H9 (cell line): ENCODE results near the gene ARHGAP24. TPM values are rescaled to one million over a fixed set of nuclear protein-coding genes. Genes with fewer than 3 reads are reported as not detected.

Source experiments
- DNase-seq: peaks from one replicate; pipeline ENCODE4 v3.0.0-alpha.2; 2017
- H2AFZ ChIP-seq: one replicate; pipeline ENCODE4 v1.6.1; 2013; ENCODE audit warnings: mild to moderate bottlenecking, low read length, control low read depth, moderate library complexity
- H2AK5ac ChIP-seq: 2 replicates; pipeline ENCODE4 v1.6.1; 2013; ENCODE audit warnings: low read length, control low read depth, mixed read lengths; ENCODE audit not compliant: insufficient read length
- H2BK120ac ChIP-seq: one replicate; pipeline ENCODE4 v1.6.1; 2013; ENCODE audit warnings: low read depth, mild to moderate bottlenecking, low read length, control low read depth, inconsistent platforms; ENCODE audit not compliant: poor library complexity, severe bottlenecking
- H2BK12ac ChIP-seq: 2 replicates; pipeline ENCODE4 v1.6.1; 2013; ENCODE audit warnings: low read length, control low read depth, mixed read lengths, low read depth; ENCODE audit not compliant: insufficient read length
- H2BK15ac ChIP-seq: 2 replicates; pipeline ENCODE4 v1.6.1; 2013; ENCODE audit warnings: low read depth, low read length, control low read depth
- H2BK20ac ChIP-seq: one replicate; pipeline ENCODE4 v1.6.1; 2013; ENCODE audit warnings: low read depth, mild to moderate bottlenecking, low read length, control low read depth, inconsistent platforms; ENCODE audit not compliant: poor library complexity, severe bottlenecking
- H2BK5ac ChIP-seq: 2 replicates; pipeline ENCODE4 v1.6.1; 2013; ENCODE audit warnings: low read length, control low read depth, mixed read lengths; ENCODE audit not compliant: insufficient read length
- H3K14ac ChIP-seq: 2 replicates; pipeline ENCODE4 v1.6.1; 2013; ENCODE audit warnings: low read length, control low read depth; ENCODE audit not compliant: insufficient read depth
- H3K18ac ChIP-seq: 2 replicates; pipeline ENCODE4 v1.6.1; 2013; ENCODE audit warnings: low read depth, mild to moderate bottlenecking, mixed read lengths, low read length, control low read depth; ENCODE audit not compliant: insufficient read length
- H3K23ac ChIP-seq: 2 replicates; pipeline ENCODE4 v1.6.1; 2013; ENCODE audit warnings: low read length, control low read depth, mixed read lengths, low read depth; ENCODE audit not compliant: insufficient read length
- H3K23me2 ChIP-seq: 2 replicates; pipeline ENCODE4 v1.6.1; 2013; ENCODE audit warnings: low read depth, mild to moderate bottlenecking, mixed read lengths, low read length, control low read depth; ENCODE audit not compliant: insufficient read length, poor library complexity, severe bottlenecking
- H3K27ac ChIP-seq: 2 replicates; pipeline ENCODE4 v1.5.1; 2013; ENCODE audit warnings: low read length, control low read depth, mixed read lengths, low read depth; ENCODE audit not compliant: insufficient read length
- H3K27me3 ChIP-seq: 2 replicates; pipeline ENCODE4 v1.6.1; 2013; ENCODE audit warnings: low read length, control low read depth, inconsistent platforms; ENCODE audit not compliant: insufficient read depth
- H3K4ac ChIP-seq: 2 replicates; pipeline ENCODE4 v1.6.1; 2013; ENCODE audit warnings: low read depth, mild to moderate bottlenecking, control low read depth, inconsistent platforms, low read length, moderate library complexity
- H3K4me1 ChIP-seq: 2 replicates; pipeline ENCODE4 v1.6.1; 2013; ENCODE audit warnings: low read length, control low read depth, inconsistent platforms; ENCODE audit not compliant: insufficient read depth
- H3K4me2 ChIP-seq: 2 replicates; pipeline ENCODE4 v1.6.1; 2013; ENCODE audit warnings: low read length, control low read depth, mixed read lengths; ENCODE audit not compliant: insufficient read length, insufficient read depth
- H3K56ac ChIP-seq: 2 replicates; pipeline ENCODE4 v1.6.1; 2013; ENCODE audit warnings: low read depth, mild to moderate bottlenecking, mixed read lengths, low read length, control low read depth; ENCODE audit not compliant: insufficient read length
- H3K79me1 ChIP-seq: 2 replicates; pipeline ENCODE4 v1.6.1; 2013; ENCODE audit warnings: low read depth, mild to moderate bottlenecking, moderate library complexity, low read length, control low read depth, inconsistent platforms; ENCODE audit not compliant: insufficient read depth, poor library complexity, severe bottlenecking
- H3K79me2 ChIP-seq: 2 replicates; pipeline ENCODE4 v1.6.1; 2013; ENCODE audit warnings: low read length, control low read depth, inconsistent platforms; ENCODE audit not compliant: insufficient read depth
- H3K9ac ChIP-seq: 2 replicates; pipeline ENCODE4 v1.6.1; 2013; ENCODE audit warnings: low read length, control low read depth, mixed read lengths; ENCODE audit not compliant: insufficient read length; ENCODE audit errors: extremely low read depth
- H3K9me3 ChIP-seq: one replicate; pipeline ENCODE4 v1.6.1; 2013; ENCODE audit warnings: low read depth, low read length, inconsistent platforms; ENCODE audit not compliant: control insufficient read depth
- H3T11ph ChIP-seq: one replicate; pipeline ENCODE4 v1.6.1; 2013; ENCODE audit warnings: mild to moderate bottlenecking, low read length, control low read depth, inconsistent platforms
- H4K20me1 ChIP-seq: one replicate; pipeline ENCODE4 v1.6.1; 2013; ENCODE audit not compliant: control insufficient read depth, insufficient read length, insufficient read depth
- H4K5ac ChIP-seq: 2 replicates; pipeline ENCODE4 v1.6.1; 2013; ENCODE audit warnings: low read depth, mild to moderate bottlenecking, mixed read lengths, low read length, control low read depth; ENCODE audit not compliant: insufficient read length
- H4K8ac ChIP-seq: replicated peaks from 2 replicates; pipeline ENCODE4 v1.6.1; 2013; ENCODE audit warnings: low read length, control low read depth, mixed read lengths, low read depth; ENCODE audit not compliant: insufficient read length
- H4K91ac ChIP-seq: 2 replicates; pipeline ENCODE4 v1.6.1; 2013; ENCODE audit warnings: low read depth, mild to moderate bottlenecking, moderate library complexity, mixed read lengths, low read length, control low read depth; ENCODE audit not compliant: insufficient read length
- H3K27ac Mint-ChIP-seq, 3 experiments: 2 replicates in 2 of 3; 3 replicates in 1 of 3; pipeline ENCODE4 v1.8.0; 2020 to 2021; ENCODE audit warnings: mixed read lengths in 3 of 3, mild to moderate bottlenecking in 1 of 3, moderate library complexity in 1 of 3
- H3K27me3 Mint-ChIP-seq: 2 replicates; pipeline ENCODE4 v1.8.0; 2021; ENCODE audit warnings: low read depth, mild to moderate bottlenecking, moderate library complexity, mixed read lengths
- H3K36me3 Mint-ChIP-seq, 3 experiments: 2 replicates in 2 of 3; 3 replicates in 1 of 3; pipeline ENCODE4 v1.8.0; 2020 to 2021; ENCODE audit warnings: low read depth in 3 of 3, mixed read lengths in 3 of 3; ENCODE audit not compliant: insufficient read depth in 1 of 3
- H3K4me1 Mint-ChIP-seq, 2 experiments: 2 replicates each; pipeline ENCODE4 v1.8.0; 2020; ENCODE audit warnings: mixed read lengths in 2 of 2
- H3K4me3 Mint-ChIP-seq, 2 experiments: 2 replicates in 1 of 2; 3 replicates in 1 of 2; pipeline ENCODE4 v1.8.0; 2020 to 2021; ENCODE audit warnings: mild to moderate bottlenecking in 2 of 2, mixed read lengths in 2 of 2, moderate library complexity in 1 of 2
- H3K9me3 Mint-ChIP-seq, 2 experiments: 2 replicates in 1 of 2; 3 replicates in 1 of 2; pipeline ENCODE4 v1.8.0; 2020; ENCODE audit warnings: mild to moderate bottlenecking in 2 of 2, mixed read lengths in 2 of 2, moderate library complexity in 1 of 2
- CTCF ChIP-seq: fragments of 200-600 bp; sonication (generic); conservative IDR thresholded peaks from 3 replicates; pipeline ENCODE4 v1.8.0; 2021; ENCODE audit warnings: antibody characterized with exemption, mild to moderate bottlenecking
- WGBS: extraction: QIAGEN DNeasy Blood & Tissue Kit; methylation state at CpG from one replicate; pipeline ENCODE4 v1.1.7; 2013; ENCODE audit warnings: missing lambda C conversion rate, low lambda C conversion rate, mixed read lengths; ENCODE audit not compliant: insufficient read length; ENCODE audit errors: extremely low coverage; 5-methylcytosine and 5-hydroxymethylcytosine counted together
- total RNA-seq: library from RNA; stranded (reverse); gene quantifications from 2 replicates; pipeline ENCODE4 v1.2.1, GENCODE V29; 2021

Gene ARHGAP24
- total RNA-seq, 1 experiment from 2014 or later = 0.37 TPM

- DNase-seq = no peak
- no peak overlapping the region for H2BK15ac ChIP-seq
- no CpG with 5 or more reads among the region's 7 CpGs for WGBS
- H2AK5ac ChIP-seq = no peak overlapping the region
- no peak overlapping the region for H2BK120ac ChIP-seq
- no peak overlapping the region for H3K4me3 Mint-ChIP-seq
- no peak overlapping the region for H4K5ac ChIP-seq
- no peak overlapping the region for H3K4ac ChIP-seq
- H3K9me3 ChIP-seq = no peaks in the 10 kb centered on the region
- H3K18ac ChIP-seq = no peak overlapping the region
- H3T11ph ChIP-seq = no peak overlapping the region
- H3K4me1 ChIP-seq = no peaks in the 10 kb centered on the region; the same call in 1 of the 2 replicates
- H3K4me2 ChIP-seq = no peak overlapping the region
- H3K27me3 Mint-ChIP-seq = no peaks in the 10 kb centered on the region
- no peak for TF ChIP-seq CTCF
- H3K79me1 ChIP-seq = no peaks in the 10 kb centered on the region
- H3K23ac ChIP-seq = no peak overlapping the region
- H2AFZ ChIP-seq = no peak overlapping the region
- no peak overlapping the region for H2BK20ac ChIP-seq
- no peak overlapping the region for H2BK5ac ChIP-seq
- H3K27ac Mint-ChIP-seq = no peak overlapping the region
- H2BK12ac ChIP-seq = no peak overlapping the region
- H3K27me3 ChIP-seq = no peaks in the 10 kb centered on the region
- no peak overlapping the region for H4K8ac ChIP-seq
- H3K36me3 Mint-ChIP-seq = no peaks in the 10 kb centered on the region; a peak in 1 of 7 replicates
- H3K14ac ChIP-seq = no peak overlapping the region
- no peak overlapping the region for H3K27ac ChIP-seq
- no peaks in the 10 kb centered on the region for H3K9me3 Mint-ChIP-seq
- H3K4me1 Mint-ChIP-seq = peaks cover 24 to 27% of the 10 kb centered on the region in 2 experiments
- no peaks in the 10 kb centered on the region for H3K23me2 ChIP-seq
- H4K91ac ChIP-seq = no peak overlapping the region
- H3K79me2 ChIP-seq = no peaks in the 10 kb centered on the region
- H3K56ac ChIP-seq = no peak overlapping the region
- H4K20me1 ChIP-seq = no peaks in the 10 kb centered on the region
- H3K9ac ChIP-seq = no peak overlapping the region
These were observed 287.0 kb downstream of the ARHGAP24 start for GRCh38 chr4:85761803-85762528.
